Activated naive CD4-positive, alpha-beta T cell treated with anti-CD3 and anti-CD28 coated beads, Interleukin-2, amount 10 ng/mL, durations not matched to agents 7 days and 5 days (primary cell): ENCODE data around the gene USP37.
A peak's percentile ranks its signal among the peaks of the same experiment; 100 is the strongest.

Experiments
- CTCF ChIA-PET: fragments of 350-600 bp; sonication (Branson Sonifier 250); formaldehyde crosslinking; loops from one replicate; lab custom pipeline; 2021; ENCODE audit warnings: antibody characterized with exemption; lab: Charles Lee
- DNase-seq: peaks from one replicate; pipeline ENCODE4 v3.0.0-alpha.2; 2020
- H3K27ac Mint-ChIP-seq: one replicate; pipeline ENCODE4 v1.8.0; 2021; ENCODE audit warnings: mild to moderate bottlenecking, moderate library complexity, mixed read lengths
- H3K27me3 Mint-ChIP-seq: one replicate; pipeline ENCODE4 v1.8.0; 2021; ENCODE audit warnings: mild to moderate bottlenecking, mixed read lengths
- H3K36me3 Mint-ChIP-seq: one replicate; pipeline ENCODE4 v1.8.0; 2021; ENCODE audit warnings: mixed read lengths
- H3K4me1 Mint-ChIP-seq: one replicate; pipeline ENCODE4 v1.8.0; 2021; ENCODE audit warnings: mixed read lengths
- H3K4me3 Mint-ChIP-seq: one replicate; pipeline ENCODE4 v1.8.0; 2021; ENCODE audit warnings: mild to moderate bottlenecking, moderate library complexity, mixed read lengths
- H3K9me3 Mint-ChIP-seq: one replicate; pipeline ENCODE4 v1.8.0; 2021; ENCODE audit warnings: mixed read lengths

Gene USP37

DNA sequence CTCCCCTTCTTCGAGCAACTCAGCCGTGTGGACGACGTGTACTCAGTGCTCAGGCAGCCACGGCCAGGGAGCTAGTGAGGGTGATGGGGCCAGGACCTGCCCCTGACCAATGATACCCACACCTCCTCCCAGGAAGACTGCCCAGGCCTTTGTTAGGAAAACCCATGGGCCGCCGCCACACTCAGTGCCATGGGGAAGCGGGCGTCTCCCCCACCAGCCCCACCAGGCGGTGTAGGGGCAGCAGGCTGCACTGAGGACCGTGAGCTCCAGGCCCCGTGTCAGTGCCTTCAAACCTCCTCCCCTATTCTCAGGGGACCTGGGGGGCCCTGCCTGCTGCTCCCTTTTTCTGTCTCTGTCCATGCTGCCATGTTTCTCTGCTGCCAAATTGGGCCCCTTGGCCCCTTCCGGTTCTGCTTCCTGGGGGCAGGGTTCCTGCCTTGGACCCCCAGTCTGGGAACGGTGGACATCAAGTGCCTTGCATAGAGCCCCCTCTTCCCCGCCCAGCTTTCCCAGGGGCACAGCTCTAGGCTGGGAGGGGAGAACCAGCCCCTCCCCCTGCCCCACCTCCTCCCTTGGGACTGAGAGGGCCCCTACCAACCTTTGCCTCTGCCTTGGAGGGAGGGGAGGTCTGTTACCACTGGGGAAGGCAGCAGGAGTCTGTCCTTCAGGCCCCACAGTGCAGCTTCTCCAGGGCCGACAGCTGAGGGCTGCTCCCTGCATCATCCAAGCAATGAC is 163.6 kb downstream of the USP37 start:
- peak overlapping the region; percentile 85 for H3K27ac Mint-ChIP-seq
- peaks cover 11% of the 10 kb centered on the region for H3K27me3 Mint-ChIP-seq
- peaks cover 67% of the 10 kb centered on the region for H3K4me1 Mint-ChIP-seq
- peaks cover 39% of the 10 kb centered on the region for H3K36me3 Mint-ChIP-seq
- no peak overlapping the region for H3K4me3 Mint-ChIP-seq
- DNase-seq = no peak
- CTCF ChIA-PET = interaction anchor here (0.6 to 1.2 kb wide), 4 partner anchors 7 to 279 kb away, joined by 3 to 4 read pairs (median 3); no protein-coding TSS in a partner anchor
- H3K9me3 Mint-ChIP-seq = no peaks in the 10 kb centered on the region

DNA sequence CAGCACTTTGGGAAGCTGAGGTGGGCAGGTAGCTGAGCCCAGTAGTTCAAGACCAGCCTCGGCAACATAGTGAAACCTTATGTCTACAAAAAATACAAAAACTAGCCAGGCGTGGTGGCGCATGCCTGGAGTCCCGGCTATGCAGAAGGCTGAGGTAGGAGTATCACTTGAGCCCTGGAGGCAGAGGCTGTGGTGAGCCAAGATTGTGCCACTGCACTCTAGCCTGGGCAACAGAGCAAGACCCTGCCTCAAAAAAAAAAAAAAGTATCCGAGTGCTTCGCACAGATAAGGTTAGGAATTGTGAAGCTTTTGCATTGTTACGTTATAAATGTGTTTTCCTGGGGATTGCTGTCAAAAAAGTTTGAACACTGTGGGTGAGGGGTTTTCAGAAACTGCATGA is 164.3 kb downstream of the USP37 start:
- no peak for DNase-seq
- Mint-ChIP-seq H3K27me3 (peaks cover 11% of the 10 kb centered on the region), H3K4me1 (peaks cover 67% of the 10 kb centered on the region), H3K27ac (peak overlapping the region; percentile 3), H3K9me3 (no peaks in the 10 kb centered on the region), H3K36me3 (peaks cover 39% of the 10 kb centered on the region), H3K4me3 (peak overlapping the region; percentile 49)
- CTCF ChIA-PET = interaction anchor here (0.6 kb wide), 1 partner anchor 280 kb away, joined by 4 read pairs; no protein-coding TSS in a partner anchor

DNA sequence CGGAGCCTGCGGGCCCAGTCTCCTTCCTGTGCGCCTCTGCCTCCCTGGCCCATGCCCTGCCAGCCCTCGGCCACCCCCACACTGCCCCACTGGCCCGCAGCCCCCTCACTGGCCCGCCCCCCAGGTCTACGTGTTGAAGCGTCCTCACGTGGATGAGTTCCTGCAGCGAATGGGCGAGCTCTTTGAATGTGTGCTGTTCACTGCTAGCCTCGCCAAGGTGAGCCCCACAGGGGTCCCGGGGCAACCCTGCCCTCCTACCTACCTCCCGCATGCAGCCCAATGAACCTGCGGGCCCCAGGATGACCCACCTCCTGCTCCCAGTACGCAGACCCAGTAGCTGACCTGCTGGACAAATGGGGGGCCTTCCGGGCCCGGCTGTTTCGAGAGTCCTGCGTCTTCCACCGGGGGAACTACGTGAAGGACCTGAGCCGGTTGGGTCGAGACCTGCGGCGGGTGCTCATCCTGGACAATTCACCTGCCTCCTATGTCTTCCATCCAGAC is 165.2 kb downstream of the USP37 start:
- H3K36me3 Mint-ChIP-seq = peaks cover 39% of the 10 kb centered on the region
- peaks cover 63% of the 10 kb centered on the region for H3K4me1 Mint-ChIP-seq
- H3K27ac Mint-ChIP-seq = no peak overlapping the region
- peaks cover 10% of the 10 kb centered on the region for H3K27me3 Mint-ChIP-seq
- no peaks in the 10 kb centered on the region for H3K9me3 Mint-ChIP-seq
- H3K4me3 Mint-ChIP-seq = peak overlapping the region; percentile 49
- CTCF ChIA-PET = no interaction called here
- DNase-seq = no peak

DNA sequence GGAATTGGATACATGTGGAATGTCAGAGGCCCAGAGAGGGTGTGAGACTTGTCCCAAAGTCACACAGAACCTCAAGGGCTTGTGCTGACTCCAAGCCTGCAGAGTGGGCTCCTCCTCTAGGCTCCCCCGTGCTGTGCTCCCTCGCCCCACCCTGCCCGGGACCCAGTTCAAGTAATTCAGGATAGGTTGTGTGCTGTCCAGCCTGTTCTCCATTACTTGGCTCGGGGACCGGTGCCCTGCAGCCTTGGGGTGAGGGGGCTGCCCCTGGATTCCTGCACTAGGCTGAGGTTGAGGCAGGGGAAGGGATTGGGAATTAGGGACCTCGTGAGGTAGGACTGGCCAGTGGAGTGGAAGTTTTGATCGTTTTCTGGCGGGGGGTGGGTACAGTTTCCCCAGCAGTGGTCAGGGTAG is 165.7 kb downstream of the USP37 start:
- Mint-ChIP-seq H3K4me3 (peak overlapping the region; percentile 45), H3K36me3 (peaks cover 43% of the 10 kb centered on the region), H3K4me1 (peaks cover 63% of the 10 kb centered on the region), H3K9me3 (no peaks in the 10 kb centered on the region), H3K27ac (no peak overlapping the region), H3K27me3 (peaks cover 8% of the 10 kb centered on the region)
- CTCF ChIA-PET = no interaction called here
- no peak for DNase-seq

DNA sequence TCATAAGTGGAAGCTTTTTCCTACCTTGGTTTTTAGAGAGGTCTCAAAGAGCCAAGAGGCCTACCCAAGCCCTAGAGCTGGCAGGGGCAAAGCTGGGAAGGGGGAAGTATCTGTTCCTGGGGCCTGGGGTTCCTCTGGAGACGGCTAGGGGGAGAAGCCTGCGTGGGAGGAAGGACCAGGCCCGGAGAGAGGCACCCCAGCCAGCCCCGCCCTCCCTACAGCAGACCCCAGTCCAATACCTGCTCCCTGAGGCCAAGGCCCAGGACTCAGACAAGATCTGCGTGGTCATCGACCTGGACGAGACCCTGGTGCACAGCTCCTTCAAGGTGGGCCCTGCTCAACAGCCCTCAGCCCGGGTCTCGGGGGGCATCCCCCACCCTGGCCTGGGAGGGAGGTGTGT is 166.3 kb downstream of the USP37 start:
- Mint-ChIP-seq H3K36me3 (peaks cover 44% of the 10 kb centered on the region), H3K27me3 (peaks cover 4% of the 10 kb centered on the region), H3K27ac (peak overlapping the region; percentile 80), H3K4me3 (peak overlapping the region; percentile 96), H3K4me1 (peaks cover 58% of the 10 kb centered on the region), H3K9me3 (no peaks in the 10 kb centered on the region)
- no peak for DNase-seq
- CTCF ChIA-PET = interaction anchor here (0.8 kb wide), 1 partner anchor 128 kb away, joined by 3 read pairs; no protein-coding TSS in a partner anchor

DNA sequence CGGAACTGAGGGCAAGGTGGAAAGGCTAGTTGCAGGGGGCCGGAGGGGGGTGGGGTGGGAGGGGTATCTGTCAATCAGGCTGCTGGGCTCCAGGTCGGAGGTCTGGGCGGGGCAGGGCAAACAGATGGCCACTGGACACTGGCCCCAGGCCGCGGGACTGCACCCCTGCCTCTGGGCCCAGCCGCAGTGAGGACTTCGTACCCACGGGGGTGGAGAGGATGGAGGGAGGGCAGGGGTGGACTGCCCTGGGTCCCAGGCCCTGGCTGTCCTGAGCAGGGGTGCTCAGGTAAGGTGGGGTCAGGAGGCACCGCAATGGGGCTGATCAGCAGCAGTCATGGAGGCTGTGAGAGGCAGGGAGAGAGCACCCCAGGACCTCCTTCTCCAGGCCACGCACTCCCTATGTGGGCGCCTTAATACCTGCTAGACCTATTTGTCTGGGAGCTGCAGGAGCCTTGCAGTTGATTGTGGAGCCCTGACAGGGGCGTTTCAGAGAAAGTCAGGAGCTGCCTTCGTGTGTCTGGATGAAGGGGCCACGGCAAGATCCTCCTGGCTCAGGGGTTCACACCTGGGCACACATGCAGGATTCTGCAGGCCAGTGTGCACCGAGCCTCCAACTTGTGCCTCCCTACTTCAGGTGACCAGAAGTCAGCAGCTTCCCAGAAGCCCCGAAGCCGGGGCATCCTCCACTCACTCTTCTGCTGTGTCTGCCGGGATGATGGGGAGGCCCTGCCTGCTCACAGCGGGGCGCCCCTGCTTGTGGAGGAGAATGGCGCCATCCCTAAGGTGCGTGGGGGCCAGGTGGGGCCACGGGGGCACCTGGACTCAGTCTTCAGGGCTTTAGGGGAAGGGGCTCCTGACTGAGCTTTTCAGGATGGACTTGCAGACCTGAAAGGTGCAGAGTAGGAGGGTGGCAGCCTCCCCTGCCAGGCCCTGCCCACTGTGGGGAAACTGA is 166.9 kb downstream of the USP37 start:
- CTCF ChIA-PET = interaction anchor here (0.8 kb wide), 1 partner anchor 128 kb away, joined by 3 read pairs; no protein-coding TSS in a partner anchor
- Mint-ChIP-seq H3K4me1 (peaks cover 55% of the 10 kb centered on the region), H3K27ac (peak overlapping the region; percentile 80), H3K27me3 (peaks cover 4% of the 10 kb centered on the region), H3K36me3 (peaks cover 44% of the 10 kb centered on the region), H3K4me3 (peak overlapping the region; percentile 96), H3K9me3 (no peaks in the 10 kb centered on the region)
- no peak for DNase-seq
